Parathyroid adenoma (tissue), 2 donors: ENCODE measurements around the gene CBLB.

Source experiments
- H2AFZ ChIP-seq: fragments of 300-600 bp; sonication (generic); one replicate; pipeline ENCODE4 v1.7.0; 2017; ENCODE audit warnings: antibody characterized with exemption, mild to moderate bottlenecking
- H3K27ac ChIP-seq: fragments of 300-600 bp; sonication (generic); one replicate; pipeline ENCODE4 v1.7.0; 2017
- H3K27me3 ChIP-seq: fragments of 300-600 bp; sonication (generic); one replicate; pipeline ENCODE4 v1.7.0; 2017; ENCODE audit warnings: low read length; ENCODE audit not compliant: control insufficient read depth, insufficient read depth
- H3K36me3 ChIP-seq: fragments of 300-600 bp; sonication (generic); one replicate; pipeline ENCODE4 v1.7.0; 2017; ENCODE audit warnings: low read length; ENCODE audit not compliant: control insufficient read depth, insufficient read depth
- H3K4me1 ChIP-seq: fragments of 300-600 bp; sonication (generic); one replicate; pipeline ENCODE4 v1.7.0; 2017; ENCODE audit warnings: control low read depth
- H3K4me2 ChIP-seq: fragments of 300-600 bp; sonication (generic); one replicate; pipeline ENCODE4 v1.7.0; 2017; ENCODE audit warnings: low read length
- H3K4me3 ChIP-seq: fragments of 300-600 bp; sonication (generic); one replicate; pipeline ENCODE4 v1.7.0; 2017; ENCODE audit warnings: low read depth, low read length
- H3K79me2 ChIP-seq: fragments of 300-600 bp; sonication (generic); one replicate; pipeline ENCODE4 v1.7.0; 2017; ENCODE audit warnings: control low read depth
- H3K9ac ChIP-seq: fragments of 300-600 bp; sonication (generic); one replicate; pipeline ENCODE4 v1.7.0; 2017; ENCODE audit warnings: mild to moderate bottlenecking
- H3K9me3 ChIP-seq: fragments of 300-600 bp; sonication (generic); one replicate; pipeline ENCODE4 v1.7.0; 2017; ENCODE audit warnings: low read length; ENCODE audit not compliant: control insufficient read depth
- CTCF ChIP-seq: fragments of 300-600 bp; sonication (generic); IDR thresholded peaks from one replicate; pipeline ENCODE4 v1.7.0; 2017; ENCODE audit warnings: antibody characterized with exemption, mild to moderate bottlenecking
- donor health status: primary hyperparathyroidism.

Gene CBLB

GRCh38 chr3:105775368-105775767 lies 93.4 kb downstream of the CBLB start:
- no peak for TF ChIP-seq CTCF
- H3K4me2 ChIP-seq = no peak overlapping the region
- no peaks in the 10 kb centered on the region for H3K4me1 ChIP-seq
- no peaks in the 10 kb centered on the region for H3K27me3 ChIP-seq
- no peak overlapping the region for H2AFZ ChIP-seq
- H3K36me3 ChIP-seq = no peaks in the 10 kb centered on the region
- no peak overlapping the region for H3K4me3 ChIP-seq
- H3K27ac ChIP-seq = no peak overlapping the region
- H3K9me3 ChIP-seq = no peaks in the 10 kb centered on the region
- no peak overlapping the region for H3K9ac ChIP-seq
- peaks cover 9% of the 10 kb centered on the region for H3K79me2 ChIP-seq

GRCh38 chr3:105774444-105775180 lies 94.2 kb downstream of the CBLB start:
- Histone ChIP-seq H3K79me2 (peaks cover 9% of the 10 kb centered on the region), H3K27me3 (no peaks in the 10 kb centered on the region), H2AFZ (no peak overlapping the region), H3K27ac (no peak overlapping the region), H3K4me2 (no peak overlapping the region), H3K36me3 (no peaks in the 10 kb centered on the region), H3K4me3 (no peak overlapping the region), H3K9ac (no peak overlapping the region), H3K9me3 (no peaks in the 10 kb centered on the region), H3K4me1 (no peaks in the 10 kb centered on the region)
- TF ChIP-seq CTCF = no peak

- no peak overlapping the region for H3K9ac ChIP-seq
- no peak overlapping the region for H2AFZ ChIP-seq
- no peaks in the 10 kb centered on the region for H3K4me1 ChIP-seq
- H3K27me3 ChIP-seq = no peaks in the 10 kb centered on the region
- H3K9me3 ChIP-seq = no peaks in the 10 kb centered on the region
- H3K4me3 ChIP-seq = no peak overlapping the region
- H3K27ac ChIP-seq = no peak overlapping the region
- no peak for TF ChIP-seq CTCF
- H3K36me3 ChIP-seq = no peaks in the 10 kb centered on the region
- no peak overlapping the region for H3K4me2 ChIP-seq
- H3K79me2 ChIP-seq = peaks cover 14% of the 10 kb centered on the region
Observed at GRCh38 chr3:105773291-105773690, 95.5 kb downstream of the CBLB start.

DNA sequence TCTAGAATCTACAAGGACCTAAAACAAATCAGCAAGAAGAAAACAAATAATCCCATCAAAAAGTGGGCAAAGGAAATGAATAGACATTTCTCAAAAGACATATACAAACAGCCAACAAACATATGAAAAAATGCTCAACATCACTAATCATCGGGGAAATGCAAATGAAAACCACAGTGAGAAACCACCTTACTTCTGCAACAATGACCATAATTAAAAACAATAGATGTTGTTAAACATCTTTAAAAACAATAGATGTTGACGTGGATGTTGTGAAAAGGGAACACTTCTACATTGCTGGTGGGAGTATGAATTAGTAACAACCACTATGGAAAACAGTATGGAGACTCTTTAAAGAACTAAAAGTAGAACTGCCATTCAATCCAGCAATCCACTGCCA lies 96.2 kb downstream of the CBLB start:
- TF ChIP-seq CTCF = no peak

DNA sequence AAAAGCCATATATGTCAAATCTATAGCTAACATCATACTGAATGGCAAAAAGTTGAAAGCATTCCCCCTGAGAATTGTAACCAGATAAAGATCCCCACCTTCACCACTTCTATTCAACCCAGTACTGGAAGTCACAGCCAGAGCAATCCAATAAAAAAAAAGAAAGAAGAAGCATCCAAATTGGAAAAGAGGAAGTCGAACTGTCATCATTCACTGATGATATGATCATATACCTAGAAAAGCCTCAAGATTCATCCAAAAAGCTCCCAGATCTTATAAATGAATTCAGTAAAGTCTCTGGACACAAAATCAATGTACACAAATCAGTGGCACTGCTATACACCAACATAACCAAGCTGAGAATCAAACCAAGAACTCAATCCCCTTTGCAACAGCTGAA lies 97.4 kb downstream of the CBLB start:
- Histone ChIP-seq H3K4me2 (no peak overlapping the region), H3K9me3 (no peaks in the 10 kb centered on the region), H3K36me3 (no peaks in the 10 kb centered on the region), H3K79me2 (peaks cover 14% of the 10 kb centered on the region), H3K4me3 (no peak overlapping the region), H3K9ac (no peak overlapping the region), H3K27ac (no peak overlapping the region), H2AFZ (no peak overlapping the region), H3K27me3 (no peaks in the 10 kb centered on the region), H3K4me1 (no peaks in the 10 kb centered on the region)
- no peak for TF ChIP-seq CTCF

More for the DNA sequence above, 96.2 kb downstream of the CBLB start:
- H3K79me2 ChIP-seq = peaks cover 14% of the 10 kb centered on the region
- no peak overlapping the region for H3K4me2 ChIP-seq
- H3K4me3 ChIP-seq = no peak overlapping the region
- no peak overlapping the region for H3K9ac ChIP-seq
- no peak overlapping the region for H3K27ac ChIP-seq
- H2AFZ ChIP-seq = no peak overlapping the region
- H3K4me1 ChIP-seq = no peaks in the 10 kb centered on the region
- H3K36me3 ChIP-seq = no peaks in the 10 kb centered on the region
- H3K27me3 ChIP-seq = no peaks in the 10 kb centered on the region
- H3K9me3 ChIP-seq = no peaks in the 10 kb centered on the region
